NT2/D1 (cell line): ENCODE measurements around the gene TGM5.
"Not testable (repeated sequence)": the region's sequence is repeated elsewhere in the genome, so short reads cannot be mapped to it uniquely, and the experiment has no call there.

ENCODE experiments used
- SUZ12 ChIP-seq: IDR thresholded peaks from 2 replicates; pipeline ENCODE4 v1.6.1; 2011; ENCODE audit not compliant: insufficient read length, insufficient read depth; ENCODE audit errors: extremely low read depth
- YY1 ChIP-seq: IDR thresholded peaks from 2 replicates; pipeline ENCODE4 v1.6.1; 2011; ENCODE audit not compliant: insufficient read length, insufficient read depth
- ZNF274 ChIP-seq: IDR thresholded peaks from 2 replicates; pipeline ENCODE4 v1.6.1; 2011; ENCODE audit warnings: mild to moderate bottlenecking, low read depth, low read length

DNA sequence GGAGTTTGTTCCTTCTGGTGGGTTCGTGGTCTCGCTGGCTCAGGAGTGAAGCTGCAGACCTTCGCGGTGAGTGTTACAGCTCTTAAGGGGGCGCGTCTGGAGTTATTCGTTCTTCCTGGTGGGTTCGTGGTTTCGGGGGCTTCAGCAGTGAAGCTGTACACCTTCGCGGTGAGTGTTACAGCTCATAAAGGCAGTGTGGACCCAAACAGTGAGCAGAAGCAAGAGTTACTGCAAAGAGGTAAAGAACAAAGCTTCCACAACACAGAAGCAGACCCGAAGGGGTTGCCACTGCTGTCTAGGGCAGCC is 40.8 kb downstream of the TGM5 start:
- not testable (repeated sequence) for TF ChIP-seq YY1, ZNF274, SUZ12
